ENCODE data around the gene NPAT. TPM values are rescaled to one million over a fixed set of nuclear protein-coding genes. Genes with fewer than 3 reads are reported as not detected.
"Not testable (repeated sequence)": the region's sequence is repeated elsewhere in the genome, so short reads cannot be mapped to it uniquely, and the experiment has no call there.

NPAT gene
- total and polyA plus RNA-seq, 2 donors = 5.9 to 38.2 TPM

GRCh38 chr11:108206969-108207682, 15.3 kb downstream of the NPAT start:
- H3K4me3 ChIP-seq (ENCODE audit: low read depth, low read length) = no peak overlapping the region
- no peak overlapping the region for H3K27ac ChIP-seq (ENCODE audit: low read depth)
- WGBS = 97% methylated on average over 8 of the region's 8 CpGs
- peaks cover 3% of the 10 kb centered on the region for H3K36me3 ChIP-seq (ENCODE audit: insufficient read depth)
- no peak for DNase-seq (ENCODE audit: extremely low spot score)
- no peaks in the 10 kb centered on the region for H3K4me1 ChIP-seq (ENCODE audit: insufficient read depth)

GRCh38 chr11:108206171-108206570, 16.3 kb downstream of the NPAT start:
- Histone ChIP-seq H3K4me3 (ENCODE audit: low read depth, low read length) (no peak overlapping the region), H3K4me1 (ENCODE audit: insufficient read depth) (no peaks in the 10 kb centered on the region), H3K36me3 (ENCODE audit: insufficient read depth) (peaks cover 3% of the 10 kb centered on the region), H3K27ac (ENCODE audit: low read depth) (no peak overlapping the region)
- 92% methylated on average over 6 of the region's 6 CpGs for WGBS
- no peak for DNase-seq (ENCODE audit: extremely low spot score)

GRCh38 chr11:108204929-108205499, 17.4 kb downstream of the NPAT start:
- Histone ChIP-seq H3K4me1 (ENCODE audit: insufficient read depth) (no peaks in the 10 kb centered on the region), H3K36me3 (ENCODE audit: insufficient read depth) (peaks cover 3% of the 10 kb centered on the region), H3K4me3 (ENCODE audit: low read depth, low read length) (no peak overlapping the region), H3K27ac (ENCODE audit: low read depth) (no peak overlapping the region)
- DNase-seq (ENCODE audit: extremely low spot score) = no peak
- 98% methylated on average over 4 of the region's 4 CpGs for WGBS

GRCh38 chr11:108204376-108204775, 18.1 kb downstream of the NPAT start:
- no peak overlapping the region for H3K27ac ChIP-seq (ENCODE audit: low read depth)
- H3K36me3 ChIP-seq (ENCODE audit: insufficient read depth) = peaks cover 3% of the 10 kb centered on the region
- 97% methylated on average over 9 of the region's 9 CpGs for WGBS
- DNase-seq (ENCODE audit: extremely low spot score) = no peak
- H3K4me3 ChIP-seq (ENCODE audit: low read depth, low read length) = no peak overlapping the region
- H3K4me1 ChIP-seq (ENCODE audit: insufficient read depth) = no peaks in the 10 kb centered on the region

- Histone ChIP-seq H3K27ac (ENCODE audit: low read depth) (no peak overlapping the region), H3K36me3 (ENCODE audit: insufficient read depth) (peaks cover 3% of the 10 kb centered on the region), H3K4me3 (ENCODE audit: low read depth, low read length) (no peak overlapping the region), H3K4me1 (ENCODE audit: insufficient read depth) (no peaks in the 10 kb centered on the region)
- 69% methylated on average over 2 of the region's 2 CpGs for WGBS
- DNase-seq (ENCODE audit: extremely low spot score) = no peak
Observed at GRCh38 chr11:108203075-108203474, 19.4 kb downstream of the NPAT start.

- H3K4me3 ChIP-seq (ENCODE audit: low read depth, low read length) = no peak overlapping the region
- DNase-seq (ENCODE audit: extremely low spot score) = no peak
- WGBS = 86% methylated on average over 12 of the region's 12 CpGs
Observed at GRCh38 chr11:108199446-108200321, 22.8 kb downstream of the NPAT start.

GRCh38 chr11:108198833-108199232, 23.6 kb downstream of the NPAT start:
- Histone ChIP-seq H3K4me1 (ENCODE audit: insufficient read depth) (no peaks in the 10 kb centered on the region), H3K4me3 (ENCODE audit: low read depth, low read length) (no peak overlapping the region), H3K36me3 (ENCODE audit: insufficient read depth) (no peaks in the 10 kb centered on the region), H3K27ac (ENCODE audit: low read depth) (no peak overlapping the region)
- no peak for DNase-seq (ENCODE audit: extremely low spot score)
- WGBS = 87% methylated on average over 8 of the region's 8 CpGs

More at GRCh38 chr11:108199446-108200321, 22.8 kb downstream of the NPAT start:
- Histone ChIP-seq H3K4me1 (ENCODE audit: insufficient read depth) (no peaks in the 10 kb centered on the region), H3K27ac (ENCODE audit: low read depth) (no peak overlapping the region), H3K36me3 (ENCODE audit: insufficient read depth) (no peaks in the 10 kb centered on the region)

- Histone ChIP-seq H3K4me1 (ENCODE audit: insufficient read depth) (no peaks in the 10 kb centered on the region), H3K36me3 (ENCODE audit: insufficient read depth) (no peaks in the 10 kb centered on the region), H3K4me3 (ENCODE audit: low read depth, low read length) (no peak overlapping the region), H3K27ac (ENCODE audit: low read depth) (no peak overlapping the region)
- no peak for DNase-seq (ENCODE audit: extremely low spot score)
Observed at GRCh38 chr11:108197351-108197750, 25.1 kb downstream of the NPAT start.

- no peak for DNase-seq (ENCODE audit: extremely low spot score)
- H3K4me1 ChIP-seq (ENCODE audit: insufficient read depth) = no peaks in the 10 kb centered on the region
- H3K27ac ChIP-seq (ENCODE audit: low read depth) = no peak overlapping the region
- H3K36me3 ChIP-seq (ENCODE audit: insufficient read depth) = no peaks in the 10 kb centered on the region
- WGBS = 82% methylated on average over 3 of the region's 3 CpGs
- no peak overlapping the region for H3K4me3 ChIP-seq (ENCODE audit: low read depth, low read length)
Observed at GRCh38 chr11:108196901-108197300, 25.5 kb downstream of the NPAT start.

GRCh38 chr11:108193725-108194124, 28.7 kb downstream of the NPAT start:
- peaks cover 3% of the 10 kb centered on the region for H3K36me3 ChIP-seq (ENCODE audit: insufficient read depth)
- DNase-seq (ENCODE audit: extremely low spot score) = no peak

GRCh38 chr11:108177570-108177969, 44.9 kb downstream of the NPAT start:
- 97% methylated on average over 5 of the region's 5 CpGs for WGBS
- Histone ChIP-seq H3K4me1 (ENCODE audit: insufficient read depth) (no peaks in the 10 kb centered on the region), H3K4me3 (ENCODE audit: low read depth, low read length) (no peak overlapping the region), H3K36me3 (ENCODE audit: insufficient read depth) (no peaks in the 10 kb centered on the region), H3K27ac (ENCODE audit: low read depth) (no peak overlapping the region)
- no peak for DNase-seq (ENCODE audit: extremely low spot score)

More at GRCh38 chr11:108193725-108194124, 28.7 kb downstream of the NPAT start:
- Histone ChIP-seq H3K27ac (ENCODE audit: low read depth) (no peak overlapping the region), H3K4me3 (ENCODE audit: low read depth, low read length) (no peak overlapping the region), H3K4me1 (ENCODE audit: insufficient read depth) (no peaks in the 10 kb centered on the region)

- 83% methylated on average over 2 of the region's 2 CpGs for WGBS
- Histone ChIP-seq H3K4me3 (ENCODE audit: low read depth, low read length) (no peak overlapping the region), H3K36me3 (ENCODE audit: insufficient read depth) (peaks cover 1% of the 10 kb centered on the region), H3K27ac (ENCODE audit: low read depth) (peak overlapping the region; percentile 38), H3K4me1 (ENCODE audit: insufficient read depth) (no peaks in the 10 kb centered on the region)
- no peak for DNase-seq (ENCODE audit: extremely low spot score)
Observed at GRCh38 chr11:108170184-108170583, 52.3 kb downstream of the NPAT start.

GRCh38 chr11:108167624-108168023, 54.8 kb downstream of the NPAT start:
- no peaks in the 10 kb centered on the region for H3K4me1 ChIP-seq (ENCODE audit: insufficient read depth)
- peaks cover 1% of the 10 kb centered on the region for H3K36me3 ChIP-seq (ENCODE audit: insufficient read depth)
- no peak overlapping the region for H3K27ac ChIP-seq (ENCODE audit: low read depth)
- H3K4me3 ChIP-seq (ENCODE audit: low read depth, low read length) = no peak overlapping the region
- DNase-seq (ENCODE audit: extremely low spot score) = no peak

GRCh38 chr11:108162878-108163277, 59.6 kb downstream of the NPAT start:
- not testable (repeated sequence) for DNase-seq (ENCODE audit: extremely low spot score); H3K4me1 ChIP-seq (ENCODE audit: insufficient read depth); H3K27ac ChIP-seq (ENCODE audit: low read depth); H3K36me3 ChIP-seq (ENCODE audit: insufficient read depth); H3K4me3 ChIP-seq (ENCODE audit: low read depth, low read length)
- WGBS = 98% methylated on average over 6 of the region's 6 CpGs

Data from urinary bladder (tissue), 4 donors.